NCI-H2227 (cell line): ENCODE measurements around the gene ITGA5.

ENCODE experiments used
- DNase-seq: peaks from one replicate; lab custom pipeline; 2025; ENCODE audit not compliant: unreplicated experiment; lab: John Stamatoyannopoulos, UW

The ITGA5 gene

GRCh38 chr12:54419088-54419887, at the start of gene ITGA5:
ITGA5 (minus strand) TSS chr12:54419266; CDS start chr12:54419198, 68 bp downstream.
- DNase-seq, result no peak

- no peak for DNase-seq
Observed at GRCh38 chr12:54465857-54466523, 46.9 kb upstream of the ITGA5 start.

DNA sequence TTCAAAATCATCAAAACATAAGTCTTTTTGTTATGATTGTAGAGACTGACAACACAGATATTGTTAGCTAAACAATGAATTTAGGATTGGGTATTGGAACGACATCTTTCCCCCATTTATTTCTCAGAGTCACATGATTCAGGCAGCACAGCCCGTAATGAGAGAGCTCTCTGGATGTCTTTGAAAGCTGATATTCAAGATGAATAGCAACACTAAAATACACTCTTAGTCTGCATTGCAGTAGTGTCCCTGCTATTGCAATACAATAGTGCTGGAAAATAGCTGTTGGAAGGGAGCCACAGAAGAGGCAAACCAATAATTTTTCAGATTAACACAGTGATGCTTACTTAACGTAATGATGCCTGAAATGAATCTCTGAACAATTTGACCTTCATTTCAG, 44.4 kb upstream of the ITGA5 start:
- DNase-seq, result peak; percentile 20

DNA sequence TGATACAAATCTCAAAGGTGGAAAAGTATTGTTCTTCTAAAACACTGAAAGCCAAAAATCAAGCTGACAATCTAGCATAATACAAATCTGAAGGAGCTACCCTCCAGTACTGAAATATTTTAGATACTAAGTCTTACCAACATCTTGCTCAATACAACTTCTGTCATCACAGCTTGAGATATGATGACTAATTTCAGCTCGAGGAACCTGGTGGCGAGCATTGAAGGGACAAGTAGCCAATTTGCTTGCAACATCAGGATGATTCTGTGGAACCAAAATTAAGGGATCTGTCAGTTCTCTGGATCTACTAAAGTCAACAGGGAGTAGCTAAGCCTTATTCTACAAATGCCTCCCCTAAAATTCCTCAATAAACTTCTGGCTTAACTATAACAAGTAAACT, 44.0 kb upstream of the ITGA5 start:
- no peak for DNase-seq

- DNase-seq, result no peak
Observed at GRCh38 chr12:54460317-54460923, 41.4 kb upstream of the ITGA5 start.

DNA sequence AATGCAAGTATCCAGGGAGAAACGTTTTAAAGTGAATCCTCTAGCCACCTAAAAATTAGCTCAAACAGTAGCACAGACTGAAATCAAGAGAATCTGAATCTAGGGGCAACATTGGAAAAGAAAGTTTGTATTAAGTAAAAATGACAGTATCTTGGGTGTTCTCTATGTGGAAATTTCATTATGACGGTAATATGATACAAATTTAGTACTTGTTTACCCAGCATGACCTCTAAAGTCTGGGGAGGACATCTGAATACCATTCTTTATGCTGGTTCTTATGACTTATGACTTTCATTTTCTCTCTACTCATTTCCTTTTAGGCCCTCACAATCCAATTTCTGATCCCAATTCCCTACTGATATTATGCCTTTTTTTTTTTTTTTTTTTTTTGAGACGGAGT, 40.3 kb upstream of the ITGA5 start:
- DNase-seq, result no peak

GRCh38 chr12:54455760-54456469, 36.8 kb upstream of the ITGA5 start:
- no peak for DNase-seq

GRCh38 chr12:54452628-54453027, 33.6 kb upstream of the ITGA5 start:
- no peak for DNase-seq

GRCh38 chr12:54448344-54448743, 29.3 kb upstream of the ITGA5 start:
- DNase-seq, result no peak

DNA sequence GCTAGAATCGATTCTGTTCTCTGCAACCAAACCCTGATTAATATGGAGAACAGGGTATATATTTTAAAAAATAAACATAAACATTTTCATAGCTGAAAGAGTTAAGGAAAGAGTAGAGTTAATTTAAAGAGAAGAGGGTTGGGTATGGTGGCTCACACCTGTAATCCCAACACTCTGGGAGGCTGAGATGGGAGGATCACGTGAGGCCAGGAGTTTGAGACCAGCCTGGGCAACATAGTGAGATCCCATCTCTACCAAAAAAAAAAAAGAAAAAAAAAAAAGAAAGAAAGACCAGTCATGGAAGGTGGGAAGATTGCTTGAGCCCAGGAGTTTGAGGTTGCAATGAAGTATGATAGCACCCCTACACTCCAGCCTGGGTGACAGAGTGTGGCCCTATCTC, 28.9 kb upstream of the ITGA5 start:
- DNase-seq, result no peak

DNA sequence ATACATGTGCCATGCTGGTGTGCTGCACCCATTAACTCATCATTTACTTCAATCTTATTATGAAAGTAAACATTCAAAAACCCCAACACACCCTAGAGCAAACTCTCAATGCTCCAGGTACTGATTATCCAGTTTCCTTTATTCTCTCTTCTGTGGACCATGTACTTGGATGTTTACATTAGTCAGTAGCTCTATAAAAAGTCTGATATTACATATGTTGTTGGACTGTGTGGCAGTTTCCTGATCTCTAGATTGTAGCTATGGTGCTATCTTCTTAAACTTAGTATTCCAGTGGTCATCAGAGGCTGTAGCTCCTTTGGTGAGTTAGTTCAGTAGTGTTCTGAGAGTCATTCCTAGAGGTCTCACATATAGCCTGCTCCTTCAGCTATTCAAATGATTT, 25.1 kb upstream of the ITGA5 start:
- no peak for DNase-seq

DNA sequence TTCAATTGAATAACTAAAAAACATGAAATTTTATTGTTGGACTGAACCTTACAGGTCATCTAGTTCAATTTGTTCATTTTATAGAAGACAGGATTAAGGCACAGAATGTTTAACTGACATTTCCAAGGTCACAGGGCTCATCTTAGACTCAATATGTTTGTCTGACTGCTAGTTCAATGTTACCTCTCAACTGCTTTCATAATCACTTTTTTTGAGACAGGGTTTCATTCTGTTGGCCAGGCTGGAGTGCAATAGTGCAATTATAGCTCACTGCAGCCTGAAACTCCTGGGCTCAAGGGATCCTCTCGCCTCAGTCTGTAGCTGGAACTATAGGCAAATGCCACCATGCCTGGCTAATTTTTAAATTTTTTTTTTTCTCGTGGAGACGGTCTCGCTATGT, 24.4 kb upstream of the ITGA5 start:
- DNase-seq, result no peak

- no peak for DNase-seq
Observed at GRCh38 chr12:54442961-54443360, 23.9 kb upstream of the ITGA5 start.

DNA sequence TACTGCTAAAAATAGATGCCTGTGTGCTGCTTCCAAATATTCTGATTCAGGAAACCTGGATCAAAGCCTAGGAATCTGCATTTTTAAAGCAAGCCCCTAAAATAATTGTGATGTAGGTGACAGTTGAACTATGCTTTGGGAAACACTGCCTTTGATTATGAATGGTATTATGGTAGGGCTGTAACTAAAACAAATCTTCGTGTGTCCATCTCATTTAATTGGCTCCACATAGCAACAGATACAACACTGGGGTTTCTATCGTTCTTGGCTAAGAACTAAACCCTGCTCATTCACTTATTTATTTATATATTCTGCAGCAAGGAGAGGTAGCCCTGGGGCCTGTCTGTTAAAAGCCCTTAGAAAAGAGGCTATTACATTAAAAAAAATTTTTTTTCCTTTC, 23.0 kb upstream of the ITGA5 start:
- no peak for DNase-seq

GRCh38 chr12:54439521-54440255, 20.6 kb upstream of the ITGA5 start:
- DNase-seq, result peak; percentile 63

GRCh38 chr12:54439096-54439495, 20.0 kb upstream of the ITGA5 start:
- DNase-seq, result no peak

DNA sequence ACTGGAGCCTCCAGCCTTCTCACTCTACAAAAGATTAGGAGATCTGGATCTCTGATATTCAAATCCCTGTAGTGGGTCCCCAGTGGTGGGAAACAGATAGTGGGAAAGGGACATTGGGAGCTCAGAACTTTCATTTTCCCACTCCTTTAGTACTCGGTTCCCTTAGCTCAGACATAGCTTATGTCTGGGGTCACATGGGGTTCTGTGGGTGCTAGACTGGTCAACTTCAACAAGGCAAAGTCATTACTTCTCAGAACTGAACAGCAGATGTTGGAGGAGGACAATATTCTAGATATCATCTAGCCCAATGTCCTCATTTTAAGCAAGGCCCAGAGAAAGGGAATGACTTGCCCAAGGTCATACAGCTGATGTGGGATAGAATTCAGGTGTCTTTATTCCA, 19.5 kb upstream of the ITGA5 start:
- DNase-seq, result no peak

- DNase-seq, result no peak
Observed at GRCh38 chr12:54437697-54438096, 18.6 kb upstream of the ITGA5 start.

DNA sequence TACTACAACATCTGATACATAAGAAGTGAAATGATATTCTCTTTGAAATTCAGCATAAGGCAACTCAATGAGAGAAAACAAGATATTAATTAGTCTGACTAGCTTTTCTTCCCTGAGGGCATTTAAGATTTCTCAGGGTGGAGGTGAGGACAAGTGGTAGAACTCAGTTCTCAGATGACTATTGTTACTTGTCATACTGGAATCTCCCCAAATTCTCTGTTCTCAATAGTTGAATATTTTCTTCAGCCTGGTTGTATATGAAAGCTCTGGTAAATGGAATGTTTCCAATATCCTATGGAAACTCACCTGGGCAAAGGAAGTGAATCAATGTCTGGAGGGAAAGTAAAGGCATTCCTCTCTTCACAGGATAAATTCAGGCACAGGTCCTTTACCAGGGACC, 18.2 kb upstream of the ITGA5 start:
- no peak for DNase-seq

GRCh38 chr12:54432815-54433164, 13.7 kb upstream of the ITGA5 start:
- DNase-seq, result no peak
